ENCODE data around the gene GPX4. TPM values are rescaled to one million over a fixed set of nuclear protein-coding genes. Genes with fewer than 3 reads are reported as not detected.

Gene GPX4
- total RNA-seq, 1 donor, result 288 TPM

DNA sequence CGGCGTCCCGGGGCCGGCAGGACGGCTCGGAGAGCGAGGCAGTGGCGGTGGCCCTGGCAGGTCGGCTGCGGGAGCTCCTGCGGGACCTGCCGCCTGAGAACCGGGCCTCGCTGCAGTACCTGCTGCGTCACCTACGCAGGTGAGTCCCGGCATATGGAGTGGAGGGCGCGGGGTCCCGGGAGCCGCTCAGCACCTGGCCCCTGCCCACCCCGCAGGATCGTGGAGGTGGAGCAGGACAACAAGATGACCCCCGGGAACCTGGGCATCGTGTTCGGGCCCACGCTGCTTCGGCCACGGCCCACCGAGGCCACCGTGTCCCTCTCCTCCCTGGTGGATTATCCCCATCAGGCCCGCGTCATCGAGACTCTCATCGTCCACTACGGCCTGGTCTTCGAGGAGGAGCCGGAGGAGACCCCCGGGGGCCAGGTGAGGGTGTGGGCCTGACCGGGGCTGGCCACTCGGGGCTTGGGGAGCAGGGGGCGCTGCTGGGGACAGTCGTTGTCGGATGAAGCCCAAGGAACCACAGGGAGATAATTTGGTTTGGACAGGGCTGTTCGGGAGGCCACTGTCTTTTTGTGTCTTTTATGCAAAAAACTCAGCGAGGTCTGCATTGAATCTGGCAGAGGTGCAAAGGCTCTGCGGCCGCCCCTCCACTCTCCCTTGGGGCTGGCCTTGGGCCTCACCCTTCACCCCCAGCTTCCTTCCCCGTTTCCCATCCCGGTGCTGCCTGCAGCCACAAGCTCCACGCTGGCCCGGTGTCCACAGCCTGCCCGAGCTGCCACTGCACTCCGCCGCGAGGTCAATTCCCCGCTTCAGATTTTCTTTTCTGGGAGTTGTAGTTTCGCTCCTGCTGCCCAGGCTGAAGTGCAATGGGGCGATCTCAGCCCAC, 20.6 kb upstream of the GPX4 start:
- H3K4me3 ChIP-seq (ENCODE audit: low read depth, low read length), result no peak overlapping the region
- DNase-seq (ENCODE audit: low read depth), result no peak
- TF ChIP-seq, protein P1, sequence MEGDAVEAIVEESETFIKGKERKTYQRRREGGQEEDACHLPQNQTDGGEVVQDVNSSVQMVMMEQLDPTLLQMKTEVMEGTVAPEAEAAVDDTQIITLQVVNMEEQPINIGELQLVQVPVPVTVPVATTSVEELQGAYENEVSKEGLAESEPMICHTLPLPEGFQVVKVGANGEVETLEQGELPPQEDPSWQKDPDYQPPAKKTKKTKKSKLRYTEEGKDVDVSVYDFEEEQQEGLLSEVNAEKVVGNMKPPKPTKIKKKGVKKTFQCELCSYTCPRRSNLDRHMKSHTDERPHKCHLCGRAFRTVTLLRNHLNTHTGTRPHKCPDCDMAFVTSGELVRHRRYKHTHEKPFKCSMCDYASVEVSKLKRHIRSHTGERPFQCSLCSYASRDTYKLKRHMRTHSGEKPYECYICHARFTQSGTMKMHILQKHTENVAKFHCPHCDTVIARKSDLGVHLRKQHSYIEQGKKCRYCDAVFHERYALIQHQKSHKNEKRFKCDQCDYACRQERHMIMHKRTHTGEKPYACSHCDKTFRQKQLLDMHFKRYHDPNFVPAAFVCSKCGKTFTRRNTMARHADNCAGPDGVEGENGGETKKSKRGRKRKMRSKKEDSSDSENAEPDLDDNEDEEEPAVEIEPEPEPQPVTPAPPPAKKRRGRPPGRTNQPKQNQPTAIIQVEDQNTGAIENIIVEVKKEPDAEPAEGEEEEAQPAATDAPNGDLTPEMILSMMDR (IDR thresholded peaks at IDR 0.05; ENCODE audit: insufficient read depth, low read length), result no peak

- no peak for DNase-seq (ENCODE audit: low read depth)
- no peak overlapping the region for H3K4me3 ChIP-seq (ENCODE audit: low read depth, low read length)
- TF ChIP-seq, protein P1 (IDR thresholded peaks at IDR 0.05; ENCODE audit: insufficient read depth, low read length), result no peak
These were observed 19.5 kb upstream of the GPX4 start for GRCh38 chr19:1084024-1084868.

DNA sequence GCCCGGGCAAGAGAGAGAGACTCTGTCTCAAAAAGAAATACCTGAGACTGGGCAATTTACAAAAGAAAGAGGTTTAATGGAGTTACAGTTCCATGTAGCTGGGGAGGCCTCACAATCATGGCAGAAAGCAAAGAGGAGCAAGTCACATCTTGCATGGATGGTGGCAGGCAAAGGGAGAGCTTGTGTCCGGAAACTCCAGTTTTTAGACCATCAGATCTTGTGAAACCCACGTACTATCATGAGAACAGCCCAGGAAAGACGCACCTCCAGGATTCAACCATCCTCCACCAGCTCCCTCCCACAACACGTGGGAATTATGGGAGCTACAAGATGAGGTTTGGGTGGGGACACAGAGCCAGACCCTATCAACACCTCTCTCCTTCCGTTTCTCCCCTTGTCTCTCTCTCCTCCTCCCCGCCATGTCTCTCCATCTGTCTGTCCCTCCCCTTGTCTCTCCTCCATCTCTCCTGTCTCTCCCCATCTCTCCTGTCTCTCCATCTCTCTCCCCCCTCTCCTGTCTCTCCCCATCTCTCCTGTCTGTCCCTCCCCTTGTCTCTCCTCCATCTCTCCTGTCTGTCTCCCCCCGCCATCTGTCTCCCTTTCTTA, 18.6 kb upstream of the GPX4 start:
- TF ChIP-seq, protein P1 (IDR thresholded peaks at IDR 0.05; ENCODE audit: insufficient read depth, low read length), result no peak
- no peak for DNase-seq (ENCODE audit: low read depth)
- no peak overlapping the region for H3K4me3 ChIP-seq (ENCODE audit: low read depth, low read length)

DNA sequence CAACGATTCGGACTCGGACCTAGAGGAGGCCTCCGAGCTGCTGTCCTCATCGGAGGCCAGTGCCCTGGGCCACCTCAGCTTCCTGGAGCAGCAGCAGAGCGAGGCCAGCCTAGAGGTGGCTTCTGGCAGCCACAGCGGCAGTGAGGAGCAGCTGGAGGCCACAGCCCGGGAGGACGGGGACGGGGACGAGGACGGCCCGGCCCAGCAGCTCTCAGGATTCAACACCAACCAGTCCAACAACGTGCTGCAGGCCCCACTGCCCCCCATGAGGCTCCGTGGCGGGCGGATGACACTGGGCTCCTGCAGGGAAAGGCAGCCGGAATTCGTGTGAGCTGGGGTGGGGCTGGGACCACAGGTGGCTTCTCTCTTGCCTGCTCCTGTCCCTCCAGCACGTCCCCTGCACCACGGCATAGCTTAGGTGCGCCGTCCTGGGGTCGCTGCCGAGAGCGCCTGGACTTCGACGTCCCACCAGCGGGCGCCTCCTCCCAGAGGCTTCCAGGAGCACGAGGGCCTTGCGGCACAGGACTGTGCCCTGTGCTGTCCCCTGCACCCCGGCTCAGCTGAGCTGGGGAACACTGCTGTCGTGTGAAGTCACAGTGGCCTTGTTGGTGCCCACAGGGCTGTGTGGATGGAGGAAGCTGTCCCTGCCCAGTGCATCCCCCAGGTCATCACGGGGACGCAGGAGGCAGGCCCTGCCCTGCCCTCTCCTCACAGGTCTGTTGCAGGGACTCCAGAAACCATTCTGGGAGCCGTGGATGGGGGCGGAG, 17.9 kb upstream of the GPX4 start:
- no peak for DNase-seq (ENCODE audit: low read depth)
- H3K4me3 ChIP-seq (ENCODE audit: low read depth, low read length), result no peak overlapping the region
- TF ChIP-seq, protein P1 (IDR thresholded peaks at IDR 0.05; ENCODE audit: insufficient read depth, low read length), result no peak

- H3K4me3 ChIP-seq (ENCODE audit: low read depth, low read length), result no peak overlapping the region
- DNase-seq (ENCODE audit: low read depth), result no peak
- TF ChIP-seq, protein P1 (IDR thresholded peaks at IDR 0.05; ENCODE audit: insufficient read depth, low read length), result no peak
These were observed 17.2 kb upstream of the GPX4 start for GRCh38 chr19:1086613-1087012.

DNA sequence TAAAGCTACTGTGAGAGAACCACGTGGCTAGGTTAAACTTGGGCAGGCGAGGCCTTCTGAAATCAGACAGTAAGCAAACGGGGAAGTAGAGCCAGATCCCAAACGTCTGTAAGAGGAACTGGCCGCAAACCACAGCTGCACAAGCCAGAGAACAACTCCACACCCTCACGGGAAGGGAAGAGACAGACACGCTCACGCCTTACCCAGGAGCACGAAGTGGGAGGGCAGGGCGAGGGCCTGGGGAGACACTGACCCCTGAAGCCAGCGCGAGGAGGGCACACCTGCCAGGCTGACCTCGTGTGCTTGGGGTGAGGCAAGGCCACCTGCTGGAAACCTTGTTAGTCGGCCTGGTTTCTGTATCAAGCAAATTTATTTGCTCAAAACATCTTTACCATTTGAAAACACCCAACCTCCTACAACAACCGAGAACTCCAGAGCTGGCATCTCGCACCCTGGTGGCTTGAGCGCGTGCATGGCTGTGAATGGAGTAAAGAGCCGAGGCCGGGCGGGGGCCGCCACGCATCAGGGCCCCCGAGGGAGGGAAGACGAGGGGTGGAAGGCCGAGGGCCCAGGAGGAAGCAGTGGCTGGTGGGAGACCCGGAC, 15.9 kb upstream of the GPX4 start:
- TF ChIP-seq, protein P1 (IDR thresholded peaks at IDR 0.05; ENCODE audit: insufficient read depth, low read length), result no peak
- DNase-seq (ENCODE audit: low read depth), result no peak

More for the DNA sequence above, 15.9 kb upstream of the GPX4 start:
- no peak overlapping the region for H3K4me3 ChIP-seq (ENCODE audit: low read depth, low read length)
